Measurements from ENCODE around the gene KHDRBS2. TPM values are rescaled to one million over a fixed set of nuclear protein-coding genes. Genes with fewer than 3 reads are reported as not detected.

The KHDRBS2 gene
- polyA plus RNA-seq, 1 of the 3 experiments (the other 2 are of a cell fraction) = not detected

DNA sequence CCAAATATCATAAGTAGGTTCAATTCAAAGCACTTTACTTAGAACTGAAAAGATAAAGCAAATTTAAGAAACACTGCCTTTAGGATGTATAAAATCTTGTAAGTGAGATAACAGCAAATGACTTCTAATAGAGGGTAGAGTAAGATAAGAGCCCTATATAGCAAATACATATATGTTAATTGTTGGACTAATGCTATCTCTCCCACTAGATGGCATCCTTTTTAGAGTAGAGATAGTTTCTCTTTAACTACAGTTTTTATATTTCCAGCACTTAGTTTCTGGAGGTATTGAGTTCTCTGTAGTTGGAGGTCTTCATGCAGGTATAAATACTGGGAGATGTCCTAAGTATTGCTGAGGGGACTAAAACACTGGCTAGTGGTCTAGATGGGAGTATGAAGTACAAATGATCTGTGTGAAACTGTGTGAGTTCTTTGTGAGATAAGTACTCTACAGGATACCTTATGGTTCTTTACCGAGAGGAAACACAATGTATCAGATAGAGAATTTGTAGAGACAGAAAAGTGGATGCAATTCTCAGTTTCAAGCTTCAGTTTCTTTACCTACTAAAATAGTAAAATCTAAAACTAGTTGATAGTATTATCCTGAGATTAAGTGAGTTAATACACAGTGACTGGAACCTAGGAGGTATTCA lies 399.3 kb downstream of the KHDRBS2 start:
- H3K4me1 ChIP-seq (ENCODE audit: control insufficient read depth in 1 of 2, insufficient read depth in 2 of 2, low read depth in 1 of 2, low read length in 1 of 2) = no peaks in the 10 kb centered on the region
- no peaks in the 10 kb centered on the region for H3F3A ChIP-seq (replicated peaks; ENCODE audit: insufficient read depth)
- no peaks in the 10 kb centered on the region for H3K36me3 ChIP-seq (replicated peaks in 1 of 2; ENCODE audit: control insufficient read depth in 1 of 2, insufficient read depth in 2 of 2, low read length in 1 of 2)
- H3K79me2 ChIP-seq (ENCODE audit: insufficient read depth) = no peaks in the 10 kb centered on the region
- peak; percentile 3 for DNase-seq
- H3K4me2 ChIP-seq = no peak overlapping the region
- no peak overlapping the region for H2AFZ ChIP-seq (ENCODE audit: low read depth)
- TF ChIP-seq FOXM1 (IDR thresholded peaks at IDR 0.05; ENCODE audit: low read depth) = no peak
- TF ChIP-seq, protein P1, sequence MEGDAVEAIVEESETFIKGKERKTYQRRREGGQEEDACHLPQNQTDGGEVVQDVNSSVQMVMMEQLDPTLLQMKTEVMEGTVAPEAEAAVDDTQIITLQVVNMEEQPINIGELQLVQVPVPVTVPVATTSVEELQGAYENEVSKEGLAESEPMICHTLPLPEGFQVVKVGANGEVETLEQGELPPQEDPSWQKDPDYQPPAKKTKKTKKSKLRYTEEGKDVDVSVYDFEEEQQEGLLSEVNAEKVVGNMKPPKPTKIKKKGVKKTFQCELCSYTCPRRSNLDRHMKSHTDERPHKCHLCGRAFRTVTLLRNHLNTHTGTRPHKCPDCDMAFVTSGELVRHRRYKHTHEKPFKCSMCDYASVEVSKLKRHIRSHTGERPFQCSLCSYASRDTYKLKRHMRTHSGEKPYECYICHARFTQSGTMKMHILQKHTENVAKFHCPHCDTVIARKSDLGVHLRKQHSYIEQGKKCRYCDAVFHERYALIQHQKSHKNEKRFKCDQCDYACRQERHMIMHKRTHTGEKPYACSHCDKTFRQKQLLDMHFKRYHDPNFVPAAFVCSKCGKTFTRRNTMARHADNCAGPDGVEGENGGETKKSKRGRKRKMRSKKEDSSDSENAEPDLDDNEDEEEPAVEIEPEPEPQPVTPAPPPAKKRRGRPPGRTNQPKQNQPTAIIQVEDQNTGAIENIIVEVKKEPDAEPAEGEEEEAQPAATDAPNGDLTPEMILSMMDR (IDR thresholded peaks at IDR 0.05) = peak; percentile 57
- no peak overlapping the region for H3K27ac ChIP-seq (ENCODE audit: low read depth in 2 of 2, low read length in 1 of 2)
- CTCF ChIA-PET = interaction anchor here (0.8 kb wide), 2 partner anchors 8 to 54 kb away, joined by 3 read pairs; no protein-coding TSS in a partner anchor
- no peak overlapping the region for H3K9ac ChIP-seq
- no peaks in the 10 kb centered on the region for H3K9me3 ChIP-seq
- H4K20me1 ChIP-seq (ENCODE audit: insufficient read depth) = no peaks in the 10 kb centered on the region
- POLR2A ChIA-PET = no interaction called here
- no peaks in the 10 kb centered on the region for H3K9me2 ChIP-seq
- H3K27me3 ChIP-seq (ENCODE audit: insufficient read depth) = no peaks in the 10 kb centered on the region
- no peak overlapping the region; a peak in 1 of 4 replicates for H3K4me3 ChIP-seq (ENCODE audit: low read depth in 2 of 2, low read length in 1 of 2)
- WGBS (ENCODE audit: low lambda C conversion rate) = 15% methylated on average over 1 of the region's 1 CpG

DNA sequence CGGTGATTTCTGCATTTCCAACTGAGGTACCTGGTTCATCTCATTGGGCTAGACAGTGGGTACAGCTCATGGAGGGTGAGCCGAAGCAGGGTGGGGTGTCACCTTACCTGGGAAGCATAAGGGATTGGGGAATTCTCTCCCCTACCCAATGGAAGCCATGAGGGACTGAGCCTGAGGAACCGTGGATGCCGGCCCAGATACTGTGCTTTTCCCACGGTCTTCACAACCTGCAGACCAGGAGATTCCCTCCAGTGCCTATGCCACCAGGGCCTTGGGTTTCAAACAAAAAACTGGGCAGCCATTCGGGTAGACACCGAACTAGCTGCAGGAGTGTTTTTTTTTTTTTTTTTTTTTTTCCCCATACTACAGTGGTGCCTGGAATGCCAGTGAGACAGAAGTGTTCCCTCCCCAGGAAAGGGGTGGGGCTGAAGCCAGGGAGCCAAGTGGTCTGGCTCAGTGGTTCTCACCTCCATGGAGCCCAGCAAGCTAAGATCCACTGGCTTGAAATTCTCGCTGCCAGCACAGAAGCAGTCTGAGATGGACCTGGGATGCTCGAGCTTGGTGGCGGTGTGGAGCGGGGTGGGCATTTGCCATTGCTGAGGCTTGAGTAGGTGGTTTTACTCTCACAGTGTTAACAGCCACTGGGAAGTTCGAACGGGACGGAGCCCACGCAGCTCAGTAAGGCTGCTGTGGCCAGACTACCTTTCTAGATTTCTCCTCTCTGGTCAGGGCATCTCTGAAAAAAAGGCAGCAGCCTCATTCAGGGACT lies 416.2 kb downstream of the KHDRBS2 start:
- no peak for TF ChIP-seq TEAD4 (IDR thresholded peaks at IDR 0.05; ENCODE audit: borderline replicate concordance, insufficient read depth)
- Histone ChIP-seq H3K27me3 (ENCODE audit: insufficient read depth) (no peaks in the 10 kb centered on the region), H3F3A (replicated peaks; ENCODE audit: insufficient read depth) (no peaks in the 10 kb centered on the region), H3K79me2 (ENCODE audit: insufficient read depth) (no peaks in the 10 kb centered on the region), H3K4me2 (no peak overlapping the region), H3K9me2 (no peaks in the 10 kb centered on the region), H4K20me1 (ENCODE audit: insufficient read depth) (no peaks in the 10 kb centered on the region), H3K4me1 (ENCODE audit: control insufficient read depth in 1 of 2, insufficient read depth in 2 of 2, low read depth in 1 of 2, low read length in 1 of 2) (no peaks in the 10 kb centered on the region), H3K36me3 (replicated peaks in 1 of 2; ENCODE audit: control insufficient read depth in 1 of 2, insufficient read depth in 2 of 2, low read length in 1 of 2) (no peaks in the 10 kb centered on the region), H3K27ac (ENCODE audit: low read depth in 2 of 2, low read length in 1 of 2) (no peak overlapping the region), H3K9ac (no peak overlapping the region), H3K4me3 (ENCODE audit: low read depth in 2 of 2, low read length in 1 of 2) (no peak overlapping the region), H3K9me3 (no peaks in the 10 kb centered on the region), H2AFZ (ENCODE audit: low read depth) (no peak overlapping the region)
- DNase-seq = no peak
- 25% methylated on average over 14 of the region's 15 CpGs for WGBS (ENCODE audit: low lambda C conversion rate)
- POLR2A ChIA-PET = no interaction called here
- CTCF ChIA-PET = no interaction called here

DNA sequence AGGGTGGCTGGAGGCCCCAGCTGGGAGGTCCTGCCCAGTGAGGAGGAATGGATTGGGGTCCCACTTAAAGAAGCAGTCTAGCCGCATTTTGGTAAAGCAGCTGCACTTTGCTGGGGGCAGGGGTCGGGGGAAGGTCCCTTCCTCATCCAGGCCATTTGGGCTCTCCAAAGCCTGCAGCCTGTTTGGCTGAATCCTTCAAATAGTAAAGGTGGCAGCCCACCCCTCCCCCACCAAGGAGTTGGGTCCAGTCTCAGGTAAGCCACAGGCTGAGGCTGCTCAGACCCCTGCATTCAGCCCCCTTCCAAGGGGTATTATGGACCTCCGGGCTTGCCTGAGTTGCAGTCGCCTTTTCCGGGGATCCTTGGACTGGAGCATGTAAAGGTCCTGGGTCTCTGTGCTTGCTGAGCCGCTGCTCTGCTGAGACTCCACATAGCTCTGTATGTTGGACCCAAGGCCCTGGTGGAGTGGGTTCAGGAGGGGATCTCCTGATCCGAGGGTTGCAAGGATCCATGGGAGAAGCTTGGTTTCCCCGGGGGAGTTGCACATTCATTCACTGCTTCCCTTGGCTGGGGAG lies 417.4 kb downstream of the KHDRBS2 start:
- ChIA-PET POLR2A (no interaction called here), CTCF (no interaction called here)
- Histone ChIP-seq H4K20me1 (ENCODE audit: insufficient read depth) (no peaks in the 10 kb centered on the region), H3K4me1 (ENCODE audit: control insufficient read depth in 1 of 2, insufficient read depth in 2 of 2, low read depth in 1 of 2, low read length in 1 of 2) (no peaks in the 10 kb centered on the region), H3K27ac (ENCODE audit: low read depth in 2 of 2, low read length in 1 of 2) (no peak overlapping the region), H3K4me3 (ENCODE audit: low read depth in 2 of 2, low read length in 1 of 2) (no peak overlapping the region), H3K79me2 (ENCODE audit: insufficient read depth) (no peaks in the 10 kb centered on the region), H3K9me2 (no peaks in the 10 kb centered on the region), H3K36me3 (replicated peaks in 1 of 2; ENCODE audit: control insufficient read depth in 1 of 2, insufficient read depth in 2 of 2, low read length in 1 of 2) (no peaks in the 10 kb centered on the region), H3K4me2 (no peak overlapping the region), H2AFZ (ENCODE audit: low read depth) (no peak overlapping the region), H3K27me3 (ENCODE audit: insufficient read depth) (no peaks in the 10 kb centered on the region), H3F3A (replicated peaks; ENCODE audit: insufficient read depth) (no peaks in the 10 kb centered on the region), H3K9me3 (no peaks in the 10 kb centered on the region), H3K9ac (no peak overlapping the region)
- DNase-seq = no peak
- no peak for TF ChIP-seq TAF1 (IDR thresholded peaks at IDR 0.05; ENCODE audit: borderline replicate concordance, low read depth, low read length)
- TF ChIP-seq, protein P2, sequence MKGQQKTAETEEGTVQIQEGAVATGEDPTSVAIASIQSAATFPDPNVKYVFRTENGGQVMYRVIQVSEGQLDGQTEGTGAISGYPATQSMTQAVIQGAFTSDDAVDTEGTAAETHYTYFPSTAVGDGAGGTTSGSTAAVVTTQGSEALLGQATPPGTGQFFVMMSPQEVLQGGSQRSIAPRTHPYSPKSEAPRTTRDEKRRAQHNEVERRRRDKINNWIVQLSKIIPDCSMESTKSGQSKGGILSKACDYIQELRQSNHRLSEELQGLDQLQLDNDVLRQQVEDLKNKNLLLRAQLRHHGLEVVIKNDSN (IDR thresholded peaks at IDR 0.05; ENCODE audit: borderline replicate concordance, low read depth) = no peak
- no peak for TF ChIP-seq POLR2AphosphoS5 (IDR thresholded peaks at IDR 0.05; ENCODE audit: low read depth, low read length)
- TF ChIP-seq, protein P3, sequence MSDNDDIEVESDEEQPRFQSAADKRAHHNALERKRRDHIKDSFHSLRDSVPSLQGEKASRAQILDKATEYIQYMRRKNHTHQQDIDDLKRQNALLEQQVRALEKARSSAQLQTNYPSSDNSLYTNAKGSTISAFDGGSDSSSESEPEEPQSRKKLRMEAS (IDR thresholded peaks at IDR 0.05; ENCODE audit: low read depth) = no peak
- TF ChIP-seq, protein P4, sequence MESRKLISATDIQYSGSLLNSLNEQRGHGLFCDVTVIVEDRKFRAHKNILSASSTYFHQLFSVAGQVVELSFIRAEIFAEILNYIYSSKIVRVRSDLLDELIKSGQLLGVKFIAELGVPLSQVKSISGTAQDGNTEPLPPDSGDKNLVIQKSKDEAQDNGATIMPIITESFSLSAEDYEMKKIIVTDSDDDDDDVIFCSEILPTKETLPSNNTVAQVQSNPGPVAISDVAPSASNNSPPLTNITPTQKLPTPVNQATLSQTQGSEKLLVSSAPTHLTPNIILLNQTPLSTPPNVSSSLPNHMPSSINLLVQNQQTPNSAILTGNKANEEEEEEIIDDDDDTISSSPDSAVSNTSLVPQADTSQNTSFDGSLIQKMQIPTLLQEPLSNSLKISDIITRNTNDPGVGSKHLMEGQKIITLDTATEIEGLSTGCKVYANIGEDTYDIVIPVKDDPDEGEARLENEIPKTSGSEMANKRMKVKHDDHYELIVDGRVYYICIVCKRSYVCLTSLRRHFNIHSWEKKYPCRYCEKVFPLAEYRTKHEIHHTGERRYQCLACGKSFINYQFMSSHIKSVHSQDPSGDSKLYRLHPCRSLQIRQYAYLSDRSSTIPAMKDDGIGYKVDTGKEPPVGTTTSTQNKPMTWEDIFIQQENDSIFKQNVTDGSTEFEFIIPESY (IDR thresholded peaks at IDR 0.05; ENCODE audit: borderline replicate concordance, low read depth) = no peak
- TF ChIP-seq RAD21 (IDR thresholded peaks at IDR 0.05; ENCODE audit: low read length) = no peak
- no peak for TF ChIP-seq SMC3 (IDR thresholded peaks at IDR 0.05; ENCODE audit: low read depth, low read length)
- TF ChIP-seq NRF1 (IDR thresholded peaks at IDR 0.05; ENCODE audit: low read depth, low read length) = no peak
- no peak for TF ChIP-seq SIN3A (IDR thresholded peaks at IDR 0.05; ENCODE audit: borderline replicate concordance, low read depth, low read length)
- no peak for TF ChIP-seq ELF1 (IDR thresholded peaks at IDR 0.05)
- no peak for TF ChIP-seq FOXM1 (IDR thresholded peaks at IDR 0.05; ENCODE audit: low read depth)
- 0% methylated on average over 2 of the region's 8 CpGs for WGBS (ENCODE audit: low lambda C conversion rate)

Data from SK-N-SH (cell line).